GM23338 (cell line): ENCODE data around the gene JOSD2. TPM values are rescaled to one million over a fixed set of nuclear protein-coding genes. Genes with fewer than 3 reads are reported as not detected.

Experiments
- ATAC-seq: fragments of 200-7000 bp; cut with Tn5 transposase; 3 replicates; pipeline ENCODE4 v1.9.1; 2020
- DNase-seq: peaks from one replicate; pipeline ENCODE4 v3.0.0-alpha.2; 2015; ENCODE audit warnings: low spot score
- H2AFZ ChIP-seq: fragments of 200-600 bp; sonication (generic); 2 replicates; pipeline ENCODE4 v1.8.0; 2016; ENCODE audit warnings: antibody characterized with exemption, mild to moderate bottlenecking, moderate library complexity
- H3F3A ChIP-seq: fragments of 200-600 bp; sonication (generic); replicated peaks from 2 replicates; pipeline ENCODE4 v1.8.0; 2017; ENCODE audit warnings: antibody characterized with exemption, mixed run types, low read depth
- H3K27ac ChIP-seq: fragments of 200-600 bp; sonication (generic); 2 replicates; pipeline ENCODE4 v1.6.1; 2016; ENCODE audit warnings: low read depth
- H3K27me3 ChIP-seq: fragments of 200-600 bp; sonication (generic); 2 replicates; pipeline ENCODE4 v1.8.0; 2016; ENCODE audit warnings: mild to moderate bottlenecking, mixed run types, moderate library complexity; ENCODE audit not compliant: insufficient read depth
- H3K36me3 ChIP-seq: fragments of 200-600 bp; sonication (generic); 2 replicates; pipeline ENCODE4 v1.8.0; 2016; ENCODE audit warnings: mild to moderate bottlenecking; ENCODE audit not compliant: insufficient read depth
- H3K4me1 ChIP-seq: fragments of 200-600 bp; sonication (generic); 2 replicates; pipeline ENCODE4 v1.8.0; 2016; ENCODE audit warnings: mild to moderate bottlenecking, moderate library complexity; ENCODE audit not compliant: insufficient read depth
- H3K4me2 ChIP-seq: fragments of 200-600 bp; sonication (generic); 2 replicates; pipeline ENCODE4 v1.7.1; 2017; ENCODE audit warnings: mixed run types
- H3K4me3 ChIP-seq: fragments of 200-600 bp; sonication (generic); 2 replicates; pipeline ENCODE4 v1.6.1; 2016; ENCODE audit warnings: mixed run types
- H3K79me2 ChIP-seq: fragments of 200-600 bp; sonication (generic); replicated peaks from 2 replicates; pipeline ENCODE4 v1.8.0; 2017; ENCODE audit warnings: mild to moderate bottlenecking; ENCODE audit not compliant: insufficient read depth
- H3K9me2 ChIP-seq: fragments of 200-600 bp; sonication (generic); 2 replicates; pipeline ENCODE4 v1.8.0; 2017; ENCODE audit not compliant: insufficient read depth
- H4K20me1 ChIP-seq: fragments of 200-600 bp; sonication (generic); replicated peaks from 2 replicates; pipeline ENCODE4 v1.8.0; 2017; ENCODE audit warnings: mild to moderate bottlenecking; ENCODE audit not compliant: insufficient read depth
- H3K27ac Mint-ChIP-seq: 2 replicates; pipeline ENCODE4 v1.8.0; 2020; ENCODE audit warnings: inconsistent platforms, mild to moderate bottlenecking, moderate library complexity, mixed read lengths
- H3K27me3 Mint-ChIP-seq: 3 replicates; pipeline ENCODE4 v1.8.0; 2022; ENCODE audit warnings: low read depth, mild to moderate bottlenecking, moderate library complexity, mixed read lengths, inconsistent platforms; ENCODE audit not compliant: insufficient read depth, poor library complexity
- H3K36me3 Mint-ChIP-seq: 3 replicates; pipeline ENCODE4 v1.8.0; 2021; ENCODE audit warnings: low read depth, mild to moderate bottlenecking, inconsistent platforms, moderate library complexity, mixed read lengths
- H3K4me1 Mint-ChIP-seq: 3 replicates; pipeline ENCODE4 v1.8.0; 2020; ENCODE audit warnings: mild to moderate bottlenecking, inconsistent platforms, mixed read lengths
- H3K4me3 Mint-ChIP-seq: 3 replicates; pipeline ENCODE4 v1.8.0; 2021; ENCODE audit warnings: moderate library complexity, mild to moderate bottlenecking, inconsistent platforms, mixed read lengths
- H3K9me3 Mint-ChIP-seq: 3 replicates; pipeline ENCODE4 v1.8.0; 2020; ENCODE audit warnings: moderate library complexity, mild to moderate bottlenecking, inconsistent platforms, mixed read lengths
- CREB1 ChIP-seq: fragments of 250-450 bp; sonication (Bioruptor Pico); IDR thresholded peaks from 2 replicates; pipeline ENCODE4 v1.5.0; 2020; ENCODE audit warnings: low read depth, mild to moderate bottlenecking, moderate library complexity
- CTCF ChIP-seq, 2 experiments: fragments of 200-600 bp in 1 of 2; sonication (generic) in 1 of 2; conservative IDR thresholded peaks; 2 replicates each; pipeline versions ENCODE4 v1.5.1 to v1.6.1; 2016 to 2017; ENCODE audit warnings: antibody characterized with exemption in 2 of 2, low read depth in 2 of 2, mild to moderate bottlenecking in 2 of 2, moderate library complexity in 1 of 2
- EZH2 ChIP-seq: fragments of 200-600 bp; sonication (generic); IDR thresholded peaks from one replicate; pipeline ENCODE4 v1.8.0; 2017; ENCODE audit warnings: antibody characterized with exemption, mild to moderate bottlenecking, low read depth; ENCODE audit not compliant: unreplicated experiment
- EZH2phosphoT487 ChIP-seq: fragments of 200-600 bp; sonication (generic); IDR thresholded peaks from one replicate; pipeline ENCODE4 v1.8.1; 2018; ENCODE audit warnings: antibody characterized with exemption; ENCODE audit not compliant: unreplicated experiment
- JUNB ChIP-seq: IDR thresholded peaks from one replicate; pipeline ENCODE4 v1.6.1; 2016; ENCODE audit warnings: antibody characterized with exemption; ENCODE audit not compliant: unreplicated experiment
- ZNF114 ChIP-seq: fragments of 250-450 bp; sonication (Bioruptor Pico); IDR thresholded peaks from 2 replicates; pipeline ENCODE4 v1.5.0; 2020; ENCODE audit warnings: mild to moderate bottlenecking, moderate library complexity
- ZNF462 ChIP-seq: fragments of 250-450 bp; sonication (Bioruptor Pico); IDR thresholded peaks from 2 replicates; pipeline ENCODE4 v1.5.0; 2020; ENCODE audit warnings: mild to moderate bottlenecking, moderate library complexity
- polyA plus RNA-seq: library from polyadenylated mRNA; unstranded; fragments of >200 nt; fragmentation: Nextera tagmentation; extraction: Ambion mirVana; gene quantifications from 2 replicates; pipeline ENCODE4 v1.2.1, GENCODE V29; 2016
- total RNA-seq: library from RNA; depleted of rRNA; stranded (reverse); fragments of >200 nt; shearing (Covaris generic); gene quantifications from 2 replicates; pipeline ENCODE4 v1.2.3, GENCODE V29; 2014
- TF ChIP-seq, protein P1 (sequence below): IDR thresholded peaks from 2 replicates; pipeline ENCODE4 v1.6.1; 2016; ENCODE audit warnings: antibody characterized with exemption

Gene JOSD2
- total and polyA plus RNA-seq, 2 experiments from 2014 or later = 3.3 to 5.8 TPM

DNA sequence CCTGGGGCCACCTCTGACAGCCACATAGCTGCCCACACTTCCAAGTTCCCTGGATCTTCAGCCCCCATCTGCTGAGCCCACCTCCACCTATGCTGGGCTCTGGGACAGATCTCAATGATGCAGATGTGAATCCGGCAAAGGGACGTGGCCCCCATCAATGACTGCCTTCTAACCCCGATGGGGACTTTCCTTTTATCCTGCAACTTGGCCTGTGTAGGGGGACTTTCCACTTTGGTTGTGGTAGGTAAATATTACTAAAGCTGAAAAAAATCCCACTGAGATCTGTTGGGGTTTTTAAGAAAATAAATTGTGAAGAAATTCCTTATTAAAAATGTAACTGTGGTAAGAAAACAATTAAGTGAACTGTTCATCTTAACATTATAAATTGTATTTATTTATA is 23.5 kb upstream of the JOSD2 start:
- H3K36me3 ChIP-seq = no peaks in the 10 kb centered on the region
- H3K27ac ChIP-seq = no peak overlapping the region
- no peak overlapping the region for H3K4me2 ChIP-seq
- Mint-ChIP-seq H3K27me3 (peaks cover 5% of the 10 kb centered on the region), H3K4me1 (no peaks in the 10 kb centered on the region), H3K27ac (no peak overlapping the region), H3K9me3 (peaks cover 96% of the 10 kb centered on the region), H3K36me3 (peaks cover 38% of the 10 kb centered on the region), H3K4me3 (no peak overlapping the region)
- TF ChIP-seq CTCF (conservative IDR thresholded peaks at IDR 0.05; ENCODE audit: low read depth in 2 of 2) (no peak), EZH2 (no peak), ZNF462 (CRISPR knock-in tag) (no peak), CREB1 (CRISPR knock-in tag) (no peak), EZH2phosphoT487 (no peak), ZNF114 (CRISPR knock-in tag) (no peak), JUNB (no peak)
- TF ChIP-seq, protein P1, sequence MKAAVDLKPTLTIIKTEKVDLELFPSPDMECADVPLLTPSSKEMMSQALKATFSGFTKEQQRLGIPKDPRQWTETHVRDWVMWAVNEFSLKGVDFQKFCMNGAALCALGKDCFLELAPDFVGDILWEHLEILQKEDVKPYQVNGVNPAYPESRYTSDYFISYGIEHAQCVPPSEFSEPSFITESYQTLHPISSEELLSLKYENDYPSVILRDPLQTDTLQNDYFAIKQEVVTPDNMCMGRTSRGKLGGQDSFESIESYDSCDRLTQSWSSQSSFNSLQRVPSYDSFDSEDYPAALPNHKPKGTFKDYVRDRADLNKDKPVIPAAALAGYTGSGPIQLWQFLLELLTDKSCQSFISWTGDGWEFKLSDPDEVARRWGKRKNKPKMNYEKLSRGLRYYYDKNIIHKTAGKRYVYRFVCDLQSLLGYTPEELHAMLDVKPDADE = no peak
- H2AFZ ChIP-seq = no peak overlapping the region
- H3K9me2 ChIP-seq = 0 out of 2 replicates have a peak, but pooled peaks cover 3% of the 10 kb centered on the region
- H3K27me3 ChIP-seq = no peaks in the 10 kb centered on the region
- no peaks in the 10 kb centered on the region for H3K79me2 ChIP-seq
- ATAC-seq = no peak
- H3K4me3 ChIP-seq = no peak overlapping the region
- no peak for DNase-seq
- H4K20me1 ChIP-seq = no peaks in the 10 kb centered on the region
- no peaks in the 10 kb centered on the region for H3K4me1 ChIP-seq
- H3F3A ChIP-seq = no peaks in the 10 kb centered on the region; the same call in 1 of the 2 replicates
